Body of pancreas (tissue), 4 donors: ENCODE results near the gene SRM. TPM values are rescaled to one million over a fixed set of nuclear protein-coding genes. Genes with fewer than 3 reads are reported as not detected.
A peak's percentile ranks its signal among the peaks of the same experiment; 100 is the strongest.

ENCODE experiments used
- ATAC-seq: fragments of 150-250 bp; one replicate; pipeline ENCODE4 v1.9.1; 2016
- DNase-seq, 4 donors: peaks; one replicate each; pipeline ENCODE4 v3.0.0-alpha.2; 2019
- H3K27ac ChIP-seq, 4 donors: fragments of 200-600 bp; sonication (generic); 1 replicate in 3 of 4; 2 replicates in 1 of 4; pipeline versions ENCODE4 v1.5.1 to v1.6.1; 2016 to 2019; ENCODE audit warnings: mild to moderate bottlenecking in 1 of 4, mixed read lengths in 1 of 4, moderate library complexity in 1 of 4
- H3K27me3 ChIP-seq, 2 donors: fragments of 200-600 bp; sonication (generic); one replicate each; pipeline ENCODE4 v1.6.0; 2016; ENCODE audit warnings: mild to moderate bottlenecking in 1 of 2
- H3K36me3 ChIP-seq, 2 donors: fragments of 200-600 bp; sonication (generic); replicated peaks in 1 of 2; 2 replicates each; pipeline ENCODE4 v1.5.1; 2016; ENCODE audit warnings: low read depth in 2 of 2; ENCODE audit not compliant: insufficient read depth in 1 of 2
- H3K4me1 ChIP-seq: fragments of 200-600 bp; sonication (generic); one replicate; pipeline ENCODE4 v1.6.0; 2016
- H3K4me3 ChIP-seq, 2 donors: fragments of 200-600 bp; sonication (generic); 1 replicate in 1 of 2; 2 replicates in 1 of 2; pipeline ENCODE4 v1.5.1; 2016 to 2019
- H3K9me3 ChIP-seq, 3 donors: fragments of 200-600 bp; sonication (generic); 1 replicate in 2 of 3; 2 replicates in 1 of 3; pipeline ENCODE4 v1.5.1; 2016
- POLR2A ChIP-seq, 3 donors: fragments of 450-650 bp; IDR thresholded peaks; one replicate each; pipeline ENCODE4 v1.6.1; 2016; ENCODE audit warnings: antibody characterized with exemption in 3 of 3, mild to moderate bottlenecking in 2 of 3
- WGBS, 2 donors: methylation state at CpG; one replicate each; pipeline ENCODE4 v1.1.5; 2017; 5-methylcytosine and 5-hydroxymethylcytosine counted together
- intact Hi-C: fragments of 100-400 bp; cut with DNase I; formaldehyde crosslinking; loops from one replicate; pipeline ENCODE4 v1.15.1; 2023
- total RNA-seq, 2 donors: library from RNA; depleted of rRNA; stranded (reverse); fragments of >200 nt; gene quantifications; one replicate each; pipeline ENCODE4 v1.1.0, GENCODE V29; 2016
- TF ChIP-seq, protein P1 (sequence below), 7 experiments: fragments of 450-650 bp in 4 of 7; fragments of 200-600 bp in 3 of 7; sonication (generic) in 3 of 7; IDR thresholded peaks; one replicate each; pipeline ENCODE4 v1.5.1; 2016 to 2019; ENCODE audit warnings: antibody characterized with exemption in 7 of 7

The SRM gene
- total RNA-seq: 100 to 1,000 TPM in 1 of 2 donors, 10 to 100 TPM in 1; 50.3 to 159 TPM

DNA sequence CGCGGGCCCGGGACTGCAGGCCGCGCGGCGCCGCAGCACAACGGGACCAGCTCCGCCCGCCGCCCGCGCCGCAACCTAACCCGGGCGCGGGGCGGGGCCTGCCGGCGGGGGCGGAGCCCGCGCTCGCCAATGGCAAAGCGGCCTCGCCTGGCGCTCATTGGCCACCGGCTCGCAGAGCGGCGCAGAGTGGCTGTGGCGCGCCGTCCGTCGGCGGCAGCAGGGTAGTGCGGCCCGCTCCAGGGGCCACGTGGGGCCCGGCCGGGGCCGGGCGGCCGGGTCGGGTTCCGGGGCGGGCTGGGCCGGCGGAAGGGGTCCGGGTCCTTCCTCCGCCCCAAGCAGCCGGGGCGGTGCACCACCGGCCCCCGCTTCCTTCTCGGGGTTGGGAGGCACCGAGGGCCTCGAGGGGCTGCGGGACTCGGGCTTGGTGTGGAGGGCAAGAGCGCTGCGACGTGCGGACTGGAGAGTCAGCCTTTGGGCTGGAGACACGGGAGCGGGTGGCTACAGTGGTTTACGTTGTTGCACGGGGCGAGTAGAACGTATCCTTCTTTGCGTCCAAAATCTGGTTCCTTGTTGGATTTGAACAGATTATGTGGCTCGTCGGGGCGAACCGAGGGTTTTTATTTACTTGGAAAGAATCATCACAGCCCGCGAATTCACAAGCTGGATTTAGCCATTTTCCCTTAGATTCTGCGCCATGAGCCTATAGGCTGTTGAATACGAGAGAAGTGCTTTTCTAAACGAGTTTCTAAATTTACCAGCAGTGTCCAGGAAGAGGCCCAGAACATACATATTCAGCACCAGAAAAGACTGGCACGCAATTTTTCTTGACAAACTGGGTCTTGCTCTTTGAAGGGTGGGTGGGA is at the start of gene SRM:
Gene SRM (minus strand): TSS at position 51 of the 863 bp plus-strand sequence. CDS start 75 bp downstream, outside the sequence.
- TF ChIP-seq, protein P1, sequence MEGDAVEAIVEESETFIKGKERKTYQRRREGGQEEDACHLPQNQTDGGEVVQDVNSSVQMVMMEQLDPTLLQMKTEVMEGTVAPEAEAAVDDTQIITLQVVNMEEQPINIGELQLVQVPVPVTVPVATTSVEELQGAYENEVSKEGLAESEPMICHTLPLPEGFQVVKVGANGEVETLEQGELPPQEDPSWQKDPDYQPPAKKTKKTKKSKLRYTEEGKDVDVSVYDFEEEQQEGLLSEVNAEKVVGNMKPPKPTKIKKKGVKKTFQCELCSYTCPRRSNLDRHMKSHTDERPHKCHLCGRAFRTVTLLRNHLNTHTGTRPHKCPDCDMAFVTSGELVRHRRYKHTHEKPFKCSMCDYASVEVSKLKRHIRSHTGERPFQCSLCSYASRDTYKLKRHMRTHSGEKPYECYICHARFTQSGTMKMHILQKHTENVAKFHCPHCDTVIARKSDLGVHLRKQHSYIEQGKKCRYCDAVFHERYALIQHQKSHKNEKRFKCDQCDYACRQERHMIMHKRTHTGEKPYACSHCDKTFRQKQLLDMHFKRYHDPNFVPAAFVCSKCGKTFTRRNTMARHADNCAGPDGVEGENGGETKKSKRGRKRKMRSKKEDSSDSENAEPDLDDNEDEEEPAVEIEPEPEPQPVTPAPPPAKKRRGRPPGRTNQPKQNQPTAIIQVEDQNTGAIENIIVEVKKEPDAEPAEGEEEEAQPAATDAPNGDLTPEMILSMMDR (IDR thresholded peaks at IDR 0.05): peak in 4 of 7 experiments; percentile 47 to 91 (median 70)
- peak; percentile 56 to 80 (median 74) for TF ChIP-seq POLR2A (IDR thresholded peaks at IDR 0.05)
- H3K4me3 ChIP-seq: peak within 1 kb of the TSS; percentile 92 to 99
- peak; percentile 93 to 97 (median 94) for DNase-seq
- intact Hi-C loops: no loop called here
- no peaks in the 10 kb centered on the region for H3K9me3 ChIP-seq
- no peaks in the 10 kb centered on the region for H3K27me3 ChIP-seq
- H3K27ac ChIP-seq: peak within 1 kb of the TSS; percentile 46 to 78 (median 70)
- peak; percentile 97 for ATAC-seq
- H3K36me3 ChIP-seq: peaks cover 0 to 11% of the 10 kb centered on the region in 2 donors
- H3K4me1 ChIP-seq: peaks cover 41% of the 10 kb centered on the region
- WGBS, 2 donors: 0% methylated on average over 14 to 66 of the region's 83 CpGs

DNA sequence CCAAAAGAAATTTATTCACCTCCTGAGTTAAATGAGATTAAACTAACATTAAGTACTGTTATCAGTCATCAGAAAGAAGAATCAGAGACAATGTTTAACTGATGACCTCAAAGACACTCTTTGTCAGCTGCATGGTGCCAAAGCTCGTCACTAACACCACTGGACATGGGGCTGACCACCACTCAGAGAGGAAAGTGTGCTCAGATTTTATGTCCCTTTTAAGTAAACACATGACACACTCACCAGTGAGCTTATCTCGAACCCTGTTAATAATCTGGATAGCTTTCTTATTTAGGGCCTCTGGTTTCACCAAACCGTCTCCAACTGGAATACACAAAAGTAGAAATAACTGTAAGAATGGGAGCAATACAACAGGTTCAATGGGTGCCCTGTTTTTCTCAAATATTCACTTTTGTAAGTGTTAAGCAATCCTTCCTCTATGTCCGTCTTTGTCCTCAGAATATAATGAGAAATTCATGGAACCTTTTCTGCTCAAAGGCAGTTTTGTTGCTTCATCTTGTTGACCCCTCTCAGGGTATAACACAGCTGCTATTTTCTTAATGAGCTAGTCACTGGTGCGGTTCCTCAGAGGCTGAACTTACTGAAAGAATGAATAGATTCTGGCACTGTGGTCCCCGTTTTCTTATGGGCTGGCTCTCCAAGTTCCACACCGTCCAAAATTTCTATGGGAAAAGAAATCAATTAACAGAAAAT is 49.4 kb upstream of the SRM start:
- H3K36me3 ChIP-seq: peaks cover 0 to 31% of the 10 kb centered on the region in 2 donors
- ATAC-seq (no peak), DNase-seq (no peak)
- no peak overlapping the region for H3K4me3 ChIP-seq
- H3K4me1 ChIP-seq: peaks cover 6% of the 10 kb centered on the region
- TF ChIP-seq, protein P1 (IDR thresholded peaks at IDR 0.05): no peak
- no peak for TF ChIP-seq POLR2A (IDR thresholded peaks at IDR 0.05)
- no peaks in the 10 kb centered on the region for H3K27me3 ChIP-seq
- WGBS, 2 donors: 85% methylated on average over 7 of the region's 7 CpGs
- no peak overlapping the region for H3K27ac ChIP-seq
- intact Hi-C loops: no loop called here
- no peaks in the 10 kb centered on the region for H3K9me3 ChIP-seq

DNA sequence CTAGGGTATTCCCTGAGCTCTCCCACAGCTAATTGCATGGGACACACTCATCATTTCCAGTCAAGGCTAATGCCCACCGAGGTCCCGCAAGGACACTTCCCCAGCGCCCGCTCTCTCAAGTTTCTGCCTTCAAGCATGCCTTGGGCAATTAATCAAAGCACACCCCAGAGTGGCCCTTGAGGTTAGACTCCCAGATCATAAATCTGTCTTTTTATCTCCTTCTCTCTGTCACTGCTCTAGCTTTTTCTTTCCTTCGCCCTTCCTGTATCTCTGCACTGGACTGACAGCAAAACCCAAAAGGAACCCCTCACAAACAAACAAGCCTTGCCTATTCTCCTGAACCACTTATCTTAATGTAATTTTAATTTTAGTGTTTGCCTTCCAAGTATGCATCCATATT is 47.8 kb upstream of the SRM start:
- Histone ChIP-seq H3K36me3 (peaks cover 0 to 22% of the 10 kb centered on the region in 2 donors), H3K4me1 (peaks cover 6% of the 10 kb centered on the region), H3K27me3 (no peaks in the 10 kb centered on the region), H3K4me3 (no peak overlapping the region), H3K27ac (no peak overlapping the region), H3K9me3 (no peaks in the 10 kb centered on the region)
- WGBS, 2 donors: 92 to 96% methylated on average over 5 of the region's 5 CpGs
- DNase-seq (no peak), ATAC-seq (no peak)
- intact Hi-C loops: no loop called here
- no peak for TF ChIP-seq POLR2A (IDR thresholded peaks at IDR 0.05)
- TF ChIP-seq, protein P1 (IDR thresholded peaks at IDR 0.05): no peak

DNA sequence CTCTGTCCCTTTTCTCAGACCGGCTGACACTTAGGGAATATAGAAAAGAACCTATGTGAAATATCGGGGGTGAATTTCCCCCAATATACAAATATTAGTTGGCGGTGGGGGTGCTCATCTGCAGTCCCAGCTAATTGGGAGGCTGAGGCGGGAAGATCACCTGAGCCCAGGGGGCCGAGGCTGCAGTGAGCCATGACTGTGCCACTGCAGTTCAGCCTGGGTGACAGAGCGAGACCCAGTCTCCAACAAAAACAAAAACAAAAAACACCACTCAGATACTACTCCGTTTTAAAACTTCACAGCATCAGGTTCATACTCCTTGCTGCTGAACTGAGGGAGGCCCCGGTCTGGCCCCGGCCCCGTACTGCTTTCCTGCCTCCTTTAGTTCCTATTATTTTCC is 45.8 kb upstream of the SRM start:
- intact Hi-C loops: no loop called here
- Histone ChIP-seq H3K27me3 (no peaks in the 10 kb centered on the region), H3K36me3 (peaks cover 0 to 20% of the 10 kb centered on the region in 2 donors), H3K9me3 (no peaks in the 10 kb centered on the region), H3K27ac (no peak overlapping the region), H3K4me1 (peaks cover 6% of the 10 kb centered on the region), H3K4me3 (no peak overlapping the region)
- DNase-seq (no peak), ATAC-seq (no peak)
- WGBS, 2 donors: 90 to 95% methylated on average over 10 of the region's 10 CpGs
- TF ChIP-seq POLR2A (IDR thresholded peaks at IDR 0.05): no peak
- TF ChIP-seq, protein P1 (IDR thresholded peaks at IDR 0.05): no peak
